HTERT RPE-1 (cell line): Measurements from ENCODE around the gene MYOM1.

Experiments
- in situ Hi-C: fragments of 300-500 bp; cut with MboI; formaldehyde crosslinking; loops from 4 replicates; pipeline ENCODE4 v1.14.3; 2020; ENCODE audit warnings: low sequenced_read_pairs

Gene MYOM1

GRCh38 chr18:3190610-3191009 is 29.2 kb downstream of the MYOM1 start:
- in situ Hi-C loops = no loop called here

GRCh38 chr18:3189884-3190283 is 29.9 kb downstream of the MYOM1 start:
- in situ Hi-C loops = no loop called here

GRCh38 chr18:3186678-3187658 is 32.8 kb downstream of the MYOM1 start:
- in situ Hi-C loops = no loop called here

GRCh38 chr18:3184275-3184963 is 35.3 kb downstream of the MYOM1 start:
- in situ Hi-C loops = no loop called here

- in situ Hi-C loops = no loop called here
Measured at GRCh38 chr18:3183103-3183717, 36.6 kb downstream of the MYOM1 start.

GRCh38 chr18:3180325-3180724 is 39.4 kb downstream of the MYOM1 start:
- in situ Hi-C loops = no loop called here

- in situ Hi-C loops = no loop called here
Measured at GRCh38 chr18:3179430-3180089, 40.2 kb downstream of the MYOM1 start.

GRCh38 chr18:3177902-3178687 is 41.7 kb downstream of the MYOM1 start:
- in situ Hi-C loops = no loop called here

GRCh38 chr18:3175195-3175758 is 44.5 kb downstream of the MYOM1 start:
- in situ Hi-C loops = no loop called here

GRCh38 chr18:3172097-3172496 is 47.7 kb downstream of the MYOM1 start:
- in situ Hi-C loops = no loop called here

- in situ Hi-C loops = no loop called here
Measured at GRCh38 chr18:3171631-3172030, 48.1 kb downstream of the MYOM1 start.

GRCh38 chr18:3170441-3171161 is 49.2 kb downstream of the MYOM1 start:
- in situ Hi-C loops = no loop called here

GRCh38 chr18:3164381-3164780 is 55.4 kb downstream of the MYOM1 start:
- in situ Hi-C loops = no loop called here

GRCh38 chr18:3163968-3164367 is 55.8 kb downstream of the MYOM1 start:
- in situ Hi-C loops = no loop called here

GRCh38 chr18:3162181-3162580 is 57.6 kb downstream of the MYOM1 start:
- in situ Hi-C loops = no loop called here

GRCh38 chr18:3159830-3160229 is 59.9 kb downstream of the MYOM1 start:
- in situ Hi-C loops = no loop called here

GRCh38 chr18:3157606-3158005 is 62.2 kb downstream of the MYOM1 start:
- in situ Hi-C loops = no loop called here

GRCh38 chr18:3157086-3157485 is 62.7 kb downstream of the MYOM1 start:
- in situ Hi-C loops = no loop called here

GRCh38 chr18:3156325-3156640 is 63.5 kb downstream of the MYOM1 start:
- in situ Hi-C loops = no loop called here
